NCI-H69 (cell line): ENCODE measurements around the gene SSBP2.

Experiments used
- DNase-seq: peaks from one replicate; lab custom pipeline; 2025; lab: John Stamatoyannopoulos, UW

Gene SSBP2

GRCh38 chr5:81590498-81591384, 160.2 kb downstream of the SSBP2 start:
- peak; percentile 35 for DNase-seq

- DNase-seq, result peak; percentile 90
Observed at GRCh38 chr5:81579262-81579924, 171.5 kb downstream of the SSBP2 start.

- DNase-seq, result no peak
Observed at GRCh38 chr5:81577091-81577490, 173.8 kb downstream of the SSBP2 start.

- no peak for DNase-seq
Observed at GRCh38 chr5:81575924-81576323, 175.0 kb downstream of the SSBP2 start.

DNA sequence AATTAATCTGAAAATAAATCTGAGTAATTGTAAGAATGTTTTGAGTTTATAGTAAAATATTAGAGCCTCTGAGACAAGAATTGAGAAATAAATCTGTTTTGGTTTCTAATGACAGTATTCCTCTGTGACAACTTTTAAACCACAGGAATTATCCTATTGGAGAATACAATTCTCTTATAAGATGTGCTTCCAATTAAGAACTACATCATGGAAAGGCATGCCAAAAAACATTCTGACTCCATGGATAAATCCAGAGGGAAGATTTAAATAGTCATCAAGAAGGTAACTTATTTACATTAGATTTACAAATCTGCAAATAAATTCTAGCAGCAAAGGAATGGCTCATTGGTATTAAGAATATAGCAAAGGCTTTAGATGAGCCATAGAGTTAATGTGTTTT, 178.7 kb downstream of the SSBP2 start:
- no peak for DNase-seq

DNA sequence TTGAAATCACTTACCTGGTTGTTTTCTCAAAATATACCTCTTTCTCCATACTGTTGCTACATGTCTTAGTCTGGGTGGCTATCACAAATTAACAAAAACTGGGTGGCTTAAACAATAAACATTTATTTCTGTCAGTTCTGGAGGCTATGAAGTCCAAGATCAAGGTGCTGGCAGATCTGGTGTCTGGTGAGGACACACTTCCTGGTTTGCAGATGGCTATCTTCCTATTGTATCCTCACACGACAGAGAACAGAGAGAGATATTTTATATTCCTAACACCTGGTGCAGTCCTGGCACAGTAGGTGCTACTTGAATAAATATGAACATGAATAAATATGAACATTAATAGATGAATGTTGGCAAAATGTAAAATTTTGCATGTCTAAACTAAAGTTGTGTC, 192.7 kb downstream of the SSBP2 start:
- peak; percentile 11 for DNase-seq

DNA sequence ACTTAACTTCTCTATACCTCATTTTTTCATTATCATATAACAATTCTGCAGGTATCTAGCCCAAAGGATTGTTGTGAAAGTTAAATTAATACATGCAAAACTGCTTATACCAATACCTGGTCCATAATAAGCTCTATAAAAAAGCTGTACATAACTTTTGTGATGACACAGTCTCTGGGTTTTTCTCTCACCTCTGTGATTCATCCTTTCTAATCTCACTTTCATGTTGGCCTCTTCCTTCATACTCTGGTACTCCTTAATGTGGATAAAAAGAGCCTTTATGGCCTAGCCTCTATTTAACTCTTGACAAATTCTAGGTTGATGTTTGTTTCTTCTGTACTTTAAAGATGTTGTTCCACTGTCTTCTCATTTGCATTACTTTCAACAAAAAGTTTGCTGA, 194.1 kb downstream of the SSBP2 start:
- no peak for DNase-seq

DNA sequence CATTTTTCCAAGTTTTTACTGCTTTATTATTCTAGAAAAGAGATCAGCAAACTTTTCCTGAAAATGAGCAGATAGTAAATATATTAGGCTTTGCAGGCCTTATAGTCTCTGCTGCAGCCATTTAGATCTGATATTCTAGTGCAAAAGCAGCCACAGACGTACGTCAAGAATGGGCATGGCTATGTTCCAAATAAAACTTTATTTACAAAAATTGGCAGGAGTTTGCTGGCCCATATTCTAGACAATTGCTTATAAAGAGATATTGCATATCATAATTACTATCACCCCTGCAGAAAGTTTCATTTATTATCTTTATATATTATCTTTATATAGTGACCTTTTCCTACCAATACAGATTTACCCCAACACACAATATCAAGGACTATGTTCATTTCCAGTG, 195.0 kb downstream of the SSBP2 start:
- no peak for DNase-seq

DNA sequence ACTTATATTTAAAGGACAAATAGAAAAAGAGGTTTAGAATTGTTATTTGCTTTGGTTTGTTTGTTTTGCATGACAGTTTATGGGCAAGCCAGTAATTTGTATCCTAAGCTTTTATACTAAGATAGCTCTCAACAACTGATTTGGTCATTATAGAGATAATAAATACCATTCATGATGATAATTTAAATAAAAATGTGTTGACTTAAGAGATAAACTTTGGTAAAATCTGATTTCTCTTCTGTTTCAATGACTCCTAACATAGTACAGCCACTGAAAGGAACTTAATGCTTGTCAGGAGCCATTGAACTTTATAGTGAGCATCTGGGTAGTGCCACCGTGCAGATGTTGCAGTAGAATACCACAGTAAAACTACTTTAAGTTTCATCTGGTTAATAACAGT, 196.2 kb downstream of the SSBP2 start:
- DNase-seq, result peak; percentile 64

DNA sequence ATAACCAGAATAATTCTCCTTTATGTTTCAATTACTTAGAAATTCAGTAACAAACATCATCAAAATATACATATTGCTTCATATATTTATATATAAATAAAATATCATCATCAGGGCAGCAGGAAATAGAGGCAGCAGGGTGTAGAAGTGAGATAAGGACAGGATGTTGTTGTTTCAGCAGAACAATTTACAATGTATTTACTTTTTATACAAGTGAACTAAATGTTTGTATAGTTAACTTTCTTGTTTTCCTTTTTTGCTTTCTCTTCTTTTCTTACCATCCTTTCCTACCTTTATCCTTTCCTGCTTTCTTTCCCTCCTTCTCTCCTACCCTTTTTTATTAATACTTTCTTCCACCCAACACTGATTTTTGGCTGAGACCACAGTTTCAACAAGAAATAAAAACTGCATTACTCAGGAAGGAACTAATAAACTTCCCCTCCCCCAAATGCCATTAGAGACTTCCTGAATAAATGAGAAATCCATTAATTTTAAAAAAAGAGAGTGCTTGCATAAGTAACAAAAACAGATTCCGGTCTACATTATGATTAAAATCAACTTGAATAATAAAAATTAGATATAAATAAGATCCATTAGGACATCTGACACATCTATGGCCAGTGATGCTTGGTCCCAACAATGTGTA, 197.2 kb downstream of the SSBP2 start:
- no peak for DNase-seq

DNA sequence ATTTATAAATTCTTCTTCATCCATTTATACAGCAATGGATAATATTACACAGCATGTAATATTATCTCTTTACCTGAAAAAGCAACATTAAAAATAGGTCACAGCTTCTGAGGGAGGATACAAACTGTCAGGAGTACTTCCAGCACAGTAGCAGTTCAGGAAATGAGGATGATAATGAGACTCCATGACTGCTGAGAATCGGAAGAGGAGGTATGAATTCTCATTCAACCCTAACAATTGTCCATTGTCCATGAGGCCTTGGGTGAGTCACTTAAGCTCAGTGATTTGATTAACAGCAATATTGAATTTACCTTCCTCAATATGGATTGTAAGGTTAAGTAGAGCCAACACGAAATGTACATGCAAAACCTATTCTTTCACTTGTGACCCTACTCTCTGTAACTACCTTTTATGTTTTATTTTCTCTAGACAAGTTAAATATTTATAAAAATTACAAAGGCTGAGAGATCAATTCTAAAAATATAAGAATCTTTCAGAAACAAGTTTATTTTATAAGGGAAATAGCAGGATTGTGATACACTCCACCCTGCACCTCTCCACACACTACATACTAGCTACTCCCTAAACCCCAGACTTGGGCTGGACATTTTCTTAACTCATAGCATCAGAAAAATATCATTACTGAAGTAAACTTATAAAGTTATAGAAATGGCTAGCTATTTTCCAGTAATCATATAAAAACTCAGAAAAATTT, 197.9 kb downstream of the SSBP2 start:
- DNase-seq, result peak; percentile 80

DNA sequence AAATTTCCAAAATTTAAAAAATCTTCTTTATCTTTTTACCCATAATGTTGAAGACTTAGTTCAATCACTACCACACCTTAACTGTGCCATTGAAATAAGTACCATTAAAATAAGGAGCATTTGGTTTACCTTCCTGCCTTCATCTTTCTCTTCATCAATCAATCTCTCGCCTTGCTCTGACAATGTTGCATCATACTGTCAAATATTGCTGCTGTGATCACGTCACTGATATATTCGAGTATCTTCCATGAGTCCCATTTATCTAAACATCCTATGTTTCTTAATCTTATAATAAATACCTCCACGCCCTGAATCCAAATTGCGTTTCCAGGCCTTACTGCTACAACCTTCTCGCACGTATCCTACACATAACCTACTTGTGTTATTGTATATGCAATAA, 201.8 kb downstream of the SSBP2 start:
- DNase-seq, result no peak

- DNase-seq, result no peak
Observed at GRCh38 chr5:81547001-81547400, 203.9 kb downstream of the SSBP2 start.

- DNase-seq, result no peak
Observed at GRCh38 chr5:81545911-81546310, 205.0 kb downstream of the SSBP2 start.

DNA sequence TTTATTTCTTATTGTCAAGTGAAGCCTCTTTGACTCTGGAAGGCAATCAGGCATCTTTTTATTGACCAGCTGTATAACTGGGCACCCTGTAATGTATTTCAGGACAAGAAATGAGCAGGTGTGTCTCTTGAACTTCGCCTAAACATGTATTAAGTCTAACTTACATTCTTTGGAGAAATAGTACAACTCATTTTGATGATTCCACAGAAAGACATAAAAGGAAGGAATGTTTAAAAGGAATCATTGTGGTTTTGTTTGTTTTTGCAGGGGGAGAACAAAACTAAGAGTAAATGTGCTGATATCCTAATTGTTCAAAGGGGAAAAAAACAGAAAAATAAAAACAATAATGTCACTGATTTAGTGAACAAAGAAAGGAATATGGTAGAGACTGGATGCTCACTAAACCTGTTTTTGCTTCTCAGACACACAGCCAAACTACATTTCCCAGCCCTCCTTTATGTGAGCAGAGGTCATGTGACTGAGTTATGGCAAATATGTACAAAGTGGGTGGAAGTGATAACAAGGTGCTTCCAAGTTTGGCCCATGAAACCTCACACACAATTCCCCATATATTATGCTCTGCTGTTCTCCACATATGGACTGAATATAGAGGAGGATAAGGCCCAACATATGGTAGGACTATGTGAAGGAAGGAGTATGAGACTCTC, 206.4 kb downstream of the SSBP2 start:
- DNase-seq, result no peak

GRCh38 chr5:81542242-81542641, 208.7 kb downstream of the SSBP2 start:
- DNase-seq, result no peak

DNA sequence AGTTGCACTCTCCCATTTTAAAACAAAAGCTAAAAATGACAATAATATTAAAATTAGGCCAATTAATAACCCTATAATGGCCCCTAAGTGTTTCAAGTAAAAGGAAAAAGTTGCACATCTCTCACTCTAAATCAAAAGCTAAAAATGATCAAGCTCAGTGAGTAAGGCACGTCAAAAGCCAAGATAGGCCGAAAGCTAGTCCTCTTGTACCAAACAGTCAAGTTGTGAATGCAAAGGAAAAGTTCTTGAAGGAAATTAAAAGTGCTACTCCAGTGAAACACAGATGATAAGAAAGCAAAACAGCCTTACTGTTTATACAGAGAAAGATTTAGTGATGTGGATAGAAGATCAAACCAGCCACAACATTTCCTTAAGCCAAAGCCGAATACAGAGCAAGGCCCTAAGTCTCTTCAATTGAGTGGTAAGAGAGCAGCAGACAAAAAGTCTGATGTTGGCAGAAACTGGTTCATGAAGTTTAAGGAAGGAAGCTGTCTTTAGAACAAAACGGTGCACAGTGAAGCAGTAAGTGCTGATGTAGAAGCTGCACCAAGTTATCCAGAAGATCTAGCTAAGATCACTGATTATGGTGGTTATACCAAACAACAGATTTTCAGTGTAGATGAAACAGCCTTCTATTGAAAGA, 212.9 kb downstream of the SSBP2 start:
- DNase-seq, result no peak

DNA sequence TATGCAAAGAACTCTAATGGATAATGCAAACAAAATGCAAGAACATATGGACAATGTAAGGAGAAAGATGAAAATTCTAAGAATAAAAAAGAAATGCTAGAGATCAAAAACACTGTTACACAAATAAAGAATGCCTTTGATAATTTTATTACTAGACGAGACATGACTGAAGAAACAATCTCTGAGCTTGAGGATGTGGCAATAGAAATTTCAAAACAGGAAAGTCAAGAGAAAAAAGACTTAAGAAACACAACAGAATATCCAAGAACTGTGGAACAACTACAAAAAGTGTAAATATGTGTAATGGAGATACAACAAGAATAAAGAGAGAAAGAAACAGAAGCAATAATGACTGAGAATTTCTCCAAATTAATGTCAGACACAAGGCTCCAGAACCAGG, 216.5 kb downstream of the SSBP2 start:
- DNase-seq, result no peak

GRCh38 chr5:81533629-81534405, 217.1 kb downstream of the SSBP2 start:
- DNase-seq, result peak; percentile 30

GRCh38 chr5:81530919-81531318, 220.0 kb downstream of the SSBP2 start:
- no peak for DNase-seq
